HG03342 (cell line): ENCODE results near the gene TMEM53.

Experiments used
- ATAC-seq: cut with Tn5 transposase; IDR thresholded peaks from one replicate; pipeline ENCODE4 v1.9.1; 2021; ENCODE audit warnings: mild to moderate bottlenecking, moderate library complexity; ENCODE audit not compliant: unreplicated experiment

TMEM53 gene

DNA sequence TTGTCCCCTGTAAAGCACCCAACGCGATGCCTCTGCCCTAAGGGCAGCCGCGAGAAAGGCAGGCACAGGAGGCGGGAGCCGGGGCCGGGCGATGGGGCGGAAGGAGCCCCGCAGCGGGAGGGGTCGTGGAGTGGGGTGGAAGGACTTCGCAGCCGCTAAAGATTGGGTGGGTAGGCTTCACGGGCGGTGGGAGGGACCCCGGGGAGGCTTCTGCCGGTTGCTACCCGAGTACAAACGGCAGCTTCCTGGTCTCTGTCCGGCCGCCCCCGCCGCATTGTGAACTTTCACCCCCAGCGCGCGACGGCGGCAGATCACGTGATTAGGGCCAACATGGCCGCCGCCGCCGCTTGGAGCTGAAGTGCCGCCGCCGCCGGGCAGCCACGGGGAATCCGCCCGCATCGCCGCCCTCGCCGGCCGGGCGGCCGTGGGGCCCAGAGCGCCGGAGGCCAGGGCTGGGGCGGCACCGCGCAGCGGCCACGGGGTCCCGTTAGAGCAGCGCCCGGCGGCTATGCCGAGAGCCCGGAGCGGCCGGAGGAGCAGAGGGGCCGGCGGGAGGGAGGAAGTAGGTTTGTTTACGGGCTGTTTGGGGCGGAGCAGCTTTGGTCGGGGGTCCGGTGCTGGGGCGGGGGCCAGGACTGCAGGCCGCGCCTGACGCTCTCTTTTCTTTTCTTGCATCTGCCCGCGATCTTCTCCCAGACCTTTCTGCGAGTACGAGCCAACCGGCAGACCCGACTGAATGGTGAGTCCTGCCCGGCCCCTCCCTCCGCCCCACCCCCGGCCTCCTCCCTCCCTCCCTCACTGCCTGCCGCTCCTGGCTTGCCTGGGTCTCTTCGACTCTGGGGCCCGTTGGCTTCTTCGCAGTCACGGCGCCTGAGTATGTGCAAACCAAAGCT, 42.4 kb downstream of the TMEM53 start:
- peak; percentile 69 for ATAC-seq

DNA sequence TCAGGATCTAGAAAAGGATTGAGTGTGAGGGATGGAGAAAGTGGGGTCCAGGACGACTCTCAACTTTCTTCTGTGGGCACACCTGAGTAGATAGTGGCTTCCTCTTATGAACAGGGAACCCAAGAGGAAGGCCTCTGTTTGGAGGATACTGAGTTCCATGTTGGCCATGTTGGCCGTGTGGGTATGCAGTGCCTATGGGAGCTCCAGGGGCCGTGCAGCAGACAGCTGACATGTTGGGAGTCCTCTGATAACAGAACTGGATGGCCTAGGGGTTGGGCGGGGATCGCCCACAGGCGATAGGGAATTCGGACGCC, 43.0 kb downstream of the TMEM53 start:
- ATAC-seq: peak; percentile 17

DNA sequence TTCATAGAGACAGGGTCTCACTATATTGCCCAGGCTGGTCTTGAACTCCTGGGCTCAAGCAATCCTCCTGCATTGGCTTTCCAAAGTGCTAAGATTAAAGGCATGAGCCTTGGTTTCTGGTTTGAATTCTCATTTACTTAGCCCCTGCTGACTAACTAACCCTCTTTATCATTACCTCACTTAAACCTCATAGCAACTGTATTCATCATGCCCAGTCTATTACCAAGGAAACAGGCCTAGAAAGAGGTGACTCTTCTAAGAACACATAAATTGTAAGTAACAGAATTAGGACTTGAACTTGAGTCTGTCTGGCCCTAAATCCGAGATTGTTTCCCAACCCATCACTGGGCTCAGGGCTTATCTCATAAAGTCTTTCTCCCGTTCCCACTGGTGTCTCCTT, 44.2 kb downstream of the TMEM53 start:
- ATAC-seq: no peak

DNA sequence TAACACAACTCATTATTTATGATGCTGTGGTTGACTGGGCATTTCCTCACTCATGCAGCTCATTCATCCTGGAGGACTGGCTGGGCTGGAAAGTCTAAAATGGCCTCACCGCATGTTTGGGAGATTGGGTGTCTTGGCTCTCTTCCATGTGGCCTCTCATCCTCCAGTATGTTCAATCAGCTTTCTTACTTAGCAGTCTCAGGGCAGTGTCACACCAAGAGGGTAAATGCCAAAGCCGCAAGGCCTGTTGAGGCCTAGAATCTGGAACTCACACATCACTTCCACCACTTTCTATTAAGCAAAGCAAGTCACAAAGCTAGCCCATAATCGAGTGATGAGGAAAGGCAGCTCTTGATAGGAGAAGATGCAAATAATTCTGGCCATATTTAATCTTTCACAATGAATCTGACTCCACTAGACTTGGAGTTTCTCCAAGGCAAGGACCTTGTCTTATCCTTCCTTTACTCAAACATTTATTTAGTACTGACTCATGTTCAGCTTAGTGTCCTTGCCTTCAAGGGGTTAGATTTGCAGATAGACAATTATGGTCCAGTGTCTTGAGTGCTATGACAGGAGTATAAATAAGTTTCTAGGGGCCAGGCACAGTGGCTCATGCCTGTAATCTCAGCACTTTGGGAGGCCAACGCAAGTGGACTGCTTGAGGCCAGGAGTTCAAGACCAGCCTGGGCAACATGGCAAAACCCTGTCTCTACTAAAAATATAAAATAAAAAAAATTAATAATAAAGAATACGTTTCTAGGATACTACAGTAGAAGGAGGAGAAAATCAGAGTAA, 45.1 kb downstream of the TMEM53 start:
- no peak for ATAC-seq

DNA sequence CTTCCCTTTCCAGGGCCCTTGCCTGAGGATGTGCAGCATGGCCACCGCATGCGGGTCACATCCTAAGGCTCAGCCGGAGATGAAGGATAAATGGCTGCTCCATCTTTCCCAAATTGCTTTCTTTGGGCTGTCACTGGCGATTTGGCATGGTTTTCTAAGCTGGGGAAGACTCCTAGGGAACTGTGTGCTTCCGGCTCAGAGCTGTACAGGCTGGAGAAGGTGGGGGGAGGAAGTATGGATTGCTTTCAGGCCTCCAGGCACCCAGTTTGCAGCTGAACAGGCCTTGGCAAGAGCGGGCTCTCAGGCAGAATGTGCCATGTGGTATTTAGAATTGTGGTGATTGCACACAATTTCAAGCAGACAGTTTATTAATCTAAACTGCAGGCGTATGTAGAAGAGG, 48.9 kb downstream of the TMEM53 start:
- ATAC-seq: no peak

DNA sequence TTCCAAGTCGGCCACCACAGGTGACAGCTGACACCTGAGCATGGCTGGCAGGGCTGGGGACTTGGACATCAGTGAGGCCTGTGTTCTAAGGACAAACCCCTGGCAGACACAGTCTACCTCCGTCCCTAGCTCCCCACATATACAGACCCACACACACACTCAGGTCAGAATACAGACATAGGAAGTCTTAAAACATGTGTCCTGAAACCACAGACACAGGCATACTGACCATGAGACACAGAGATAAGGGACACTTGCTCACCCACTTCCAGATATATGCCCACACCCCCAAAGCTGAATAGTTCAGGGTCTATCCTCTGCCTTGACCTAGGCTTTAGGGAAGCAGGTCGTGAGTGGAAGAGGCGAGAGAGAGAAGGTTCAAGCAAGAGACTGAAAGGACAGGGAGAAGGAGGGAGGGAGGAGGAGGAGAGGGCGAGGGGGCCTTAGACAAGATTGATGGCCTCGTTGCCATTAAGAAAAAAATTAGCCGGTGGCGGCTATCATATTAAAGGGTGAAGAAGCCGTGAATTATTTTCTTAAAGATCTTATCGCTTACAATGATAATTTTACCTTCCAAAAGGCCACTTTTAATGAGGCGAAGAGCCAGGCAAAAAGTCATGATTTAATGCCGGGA, 49.9 kb downstream of the TMEM53 start:
- ATAC-seq: no peak

DNA sequence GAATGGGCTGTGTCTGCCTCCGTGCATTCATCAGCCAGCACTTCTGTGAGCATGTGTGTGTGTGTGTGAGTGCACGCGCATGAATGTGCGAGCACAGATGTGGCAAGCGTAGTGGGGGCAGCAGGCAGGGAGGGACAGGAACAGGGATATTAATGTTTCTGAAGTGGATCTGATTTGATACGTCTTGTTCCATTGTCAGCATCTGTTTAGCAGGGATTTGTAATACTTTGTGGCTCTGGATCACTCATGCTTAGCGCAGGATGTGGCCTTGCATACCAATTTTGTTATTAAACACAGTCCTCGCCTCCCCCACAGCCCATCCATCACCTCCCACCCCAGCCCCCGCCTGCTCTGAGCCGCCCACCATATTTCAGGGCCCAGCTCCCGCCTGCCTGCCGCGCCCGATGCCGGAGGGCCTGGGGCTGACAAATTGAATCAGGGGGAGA, 52.4 kb downstream of the TMEM53 start:
- ATAC-seq: no peak

DNA sequence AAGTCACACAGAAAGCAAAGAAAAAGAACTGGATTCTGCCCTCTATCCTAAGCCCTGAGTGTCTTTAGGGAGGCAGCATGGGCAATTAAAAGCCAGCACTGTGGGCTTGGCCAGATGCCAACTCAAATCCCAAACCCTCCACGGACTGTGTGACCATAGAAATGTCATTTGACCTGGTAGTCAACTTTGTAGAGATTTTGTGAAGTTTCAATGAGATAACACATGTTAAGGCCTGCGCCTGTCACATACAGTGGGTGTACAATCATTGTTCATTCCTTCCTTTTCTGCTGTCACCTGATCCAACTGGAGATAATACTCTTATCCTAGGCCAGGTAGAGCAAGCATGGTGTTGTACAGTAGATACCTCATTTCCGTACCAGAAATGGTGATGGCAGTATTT, 54.2 kb downstream of the TMEM53 start:
- no peak for ATAC-seq

DNA sequence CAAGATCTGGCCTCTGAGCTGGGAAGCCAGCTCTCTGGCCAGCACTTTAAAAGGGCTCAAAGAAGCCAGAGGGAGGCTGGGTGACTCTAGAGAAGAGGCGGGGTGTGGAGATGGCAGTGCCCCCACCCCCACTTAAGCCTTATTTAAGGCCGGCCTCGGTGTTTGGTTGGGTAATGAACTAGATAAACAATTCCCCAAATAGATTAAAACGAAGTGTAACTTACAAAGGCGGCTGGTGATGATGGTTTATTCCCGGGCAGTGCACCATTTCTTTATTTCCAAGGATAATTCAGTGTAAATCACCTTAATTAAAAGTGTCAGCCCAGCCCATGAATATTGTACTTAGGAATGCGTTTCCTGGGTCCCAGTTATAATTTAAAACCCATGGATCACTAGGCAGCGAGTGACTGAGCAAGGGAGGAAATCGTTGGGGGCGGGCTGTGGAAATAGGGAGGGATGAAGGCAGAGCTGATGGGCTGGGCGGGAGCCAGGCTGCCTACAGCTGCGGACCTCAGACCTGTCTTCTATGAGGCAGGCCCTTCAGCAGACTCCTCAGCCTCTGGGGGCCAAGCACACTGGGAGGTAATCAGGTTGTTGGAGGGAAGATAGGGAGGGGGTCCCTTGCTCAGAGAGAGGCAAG, 54.9 kb downstream of the TMEM53 start:
- no peak for ATAC-seq

DNA sequence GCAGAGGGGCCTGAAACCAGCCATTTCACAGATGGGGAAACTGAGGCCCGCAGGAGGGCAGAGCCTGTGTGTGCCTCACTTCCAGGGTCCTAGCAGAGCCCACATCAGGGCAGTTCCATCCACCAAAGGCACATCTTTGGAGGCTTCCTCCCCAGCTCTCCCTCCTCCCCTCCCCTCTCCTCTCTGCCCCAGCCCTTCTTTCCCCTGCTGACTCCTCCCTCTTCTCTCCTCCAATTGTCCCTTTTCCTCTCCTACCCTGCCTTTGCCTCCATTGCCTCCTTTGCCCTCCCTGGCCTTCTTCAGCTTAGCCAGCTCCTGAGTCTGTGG, 56.6 kb downstream of the TMEM53 start:
- ATAC-seq: no peak

DNA sequence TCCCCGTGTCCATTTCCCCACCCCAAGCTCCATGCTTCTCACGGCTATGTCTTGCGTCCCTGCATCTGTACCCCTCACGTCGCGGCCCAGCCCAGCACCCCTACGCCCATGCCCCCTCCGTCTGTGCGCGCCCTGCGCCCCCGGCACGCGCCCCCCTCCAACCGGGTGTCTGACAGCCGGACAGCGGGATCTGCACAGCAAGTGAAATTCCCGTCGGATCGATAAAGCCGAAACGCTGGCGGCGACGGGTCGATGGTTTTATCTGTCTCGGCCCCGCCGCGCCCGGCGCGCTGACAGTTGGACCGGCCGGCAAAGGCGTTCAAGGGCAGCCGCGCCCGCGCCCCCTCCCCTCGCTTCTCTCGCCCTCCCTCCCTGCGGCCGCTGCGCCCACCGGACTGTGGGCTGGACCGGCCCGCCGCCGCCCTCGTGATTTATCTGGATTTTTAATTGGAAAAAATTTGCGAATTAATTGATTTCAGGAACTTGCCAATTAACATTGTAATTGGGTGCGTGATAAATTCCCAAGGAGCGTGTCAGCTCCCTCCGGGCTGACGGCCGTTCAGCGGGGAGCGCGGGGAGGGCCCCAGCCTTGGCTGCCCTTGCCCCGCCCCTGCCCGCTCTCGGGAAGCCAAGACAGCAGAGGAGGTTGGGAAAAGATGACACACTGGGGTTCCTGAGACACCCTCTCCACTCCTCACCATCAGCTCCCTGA, 57.1 kb downstream of the TMEM53 start:
- ATAC-seq: no peak

DNA sequence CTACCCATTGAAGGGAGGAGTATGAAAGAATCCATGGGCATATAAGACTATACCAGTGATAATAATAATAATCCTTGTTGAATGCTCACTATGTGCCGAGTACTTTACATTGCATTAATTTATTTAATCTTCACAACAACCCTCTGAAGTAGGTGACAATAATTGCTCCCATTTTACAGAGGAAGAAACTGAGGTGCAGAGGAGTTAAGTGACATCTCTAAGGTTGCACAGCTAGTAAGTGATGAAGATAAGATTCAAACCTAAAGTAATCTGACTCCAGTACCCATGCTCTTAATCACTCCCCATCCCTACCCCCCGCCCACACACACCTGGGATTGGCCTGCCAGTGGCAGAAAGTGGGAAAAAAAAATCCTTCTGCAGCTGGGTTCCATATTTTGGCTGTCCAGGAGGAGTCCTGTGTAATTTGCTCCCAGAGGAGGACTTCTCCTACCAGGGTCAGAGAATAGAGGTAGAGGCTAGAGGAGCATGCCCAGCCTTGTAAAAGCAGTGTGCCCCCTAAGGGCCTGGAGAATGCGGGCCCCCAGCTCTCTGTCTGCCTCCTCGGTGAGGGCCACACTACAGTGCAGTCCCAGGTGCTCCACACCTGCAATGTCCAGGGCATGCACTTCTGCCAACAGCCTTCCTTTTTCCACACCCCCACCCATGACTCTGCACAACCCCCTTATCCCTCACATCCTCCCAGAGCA, 57.8 kb downstream of the TMEM53 start:
- ATAC-seq: no peak

DNA sequence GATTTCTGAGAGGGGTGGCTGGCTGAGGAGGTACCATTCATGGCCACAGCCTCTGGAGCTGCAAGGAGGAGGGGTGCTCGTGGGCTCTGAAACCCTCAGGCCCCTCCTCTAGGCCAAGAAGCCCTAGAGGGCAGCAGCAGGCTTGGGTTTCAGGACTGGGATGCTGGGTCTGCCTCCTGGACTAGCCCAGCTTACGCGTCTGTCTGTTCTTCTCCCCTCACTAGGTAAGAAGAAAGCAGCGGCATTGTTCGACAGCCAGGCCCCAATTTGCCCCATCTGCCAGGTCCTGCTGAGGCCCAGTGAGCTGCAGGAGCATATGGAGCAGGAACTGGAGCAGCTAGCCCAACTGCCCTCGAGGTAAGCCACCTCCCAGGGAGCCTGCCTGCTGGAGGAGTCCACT, 60.3 kb downstream of the TMEM53 start:
- no peak for ATAC-seq

DNA sequence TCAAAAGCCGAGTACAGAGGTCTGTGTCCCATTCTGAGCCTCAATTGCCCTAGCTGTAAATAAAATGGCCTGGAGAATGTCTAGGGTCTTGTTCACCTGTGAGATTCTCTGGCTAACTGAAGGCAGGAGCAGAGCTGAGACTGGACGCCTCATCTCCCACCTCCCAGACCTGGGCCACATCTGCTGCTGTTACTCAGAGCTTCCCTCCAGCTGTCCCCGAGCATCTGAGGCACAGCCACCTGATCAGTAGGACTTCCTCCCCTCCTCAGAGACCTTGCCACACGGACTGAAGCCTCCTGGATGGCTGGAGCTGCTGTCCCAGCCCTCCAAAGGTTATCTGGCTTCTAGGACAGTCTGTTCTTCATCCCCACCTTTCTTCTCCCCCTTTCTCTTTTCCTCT, 62.4 kb downstream of the TMEM53 start:
- ATAC-seq: no peak

DNA sequence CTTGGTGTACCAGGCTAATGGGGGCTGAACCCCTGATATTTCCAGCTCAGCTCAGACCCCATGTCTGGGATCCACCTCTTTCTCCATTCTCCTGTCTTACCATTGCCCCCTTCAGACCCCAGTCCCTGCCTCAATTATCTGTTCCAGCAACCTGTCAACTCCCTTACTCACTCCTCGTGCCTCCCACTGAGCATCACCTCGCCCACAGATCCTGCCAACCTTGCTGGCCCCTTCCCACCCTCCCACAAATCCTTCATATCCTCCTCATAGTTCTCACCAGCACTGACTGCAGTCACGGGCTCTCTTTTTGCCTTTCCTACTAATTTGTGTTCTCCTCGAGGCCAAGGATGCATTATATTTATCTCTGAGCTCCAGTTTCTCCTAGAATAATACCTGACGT, 62.9 kb downstream of the TMEM53 start:
- ATAC-seq: no peak

DNA sequence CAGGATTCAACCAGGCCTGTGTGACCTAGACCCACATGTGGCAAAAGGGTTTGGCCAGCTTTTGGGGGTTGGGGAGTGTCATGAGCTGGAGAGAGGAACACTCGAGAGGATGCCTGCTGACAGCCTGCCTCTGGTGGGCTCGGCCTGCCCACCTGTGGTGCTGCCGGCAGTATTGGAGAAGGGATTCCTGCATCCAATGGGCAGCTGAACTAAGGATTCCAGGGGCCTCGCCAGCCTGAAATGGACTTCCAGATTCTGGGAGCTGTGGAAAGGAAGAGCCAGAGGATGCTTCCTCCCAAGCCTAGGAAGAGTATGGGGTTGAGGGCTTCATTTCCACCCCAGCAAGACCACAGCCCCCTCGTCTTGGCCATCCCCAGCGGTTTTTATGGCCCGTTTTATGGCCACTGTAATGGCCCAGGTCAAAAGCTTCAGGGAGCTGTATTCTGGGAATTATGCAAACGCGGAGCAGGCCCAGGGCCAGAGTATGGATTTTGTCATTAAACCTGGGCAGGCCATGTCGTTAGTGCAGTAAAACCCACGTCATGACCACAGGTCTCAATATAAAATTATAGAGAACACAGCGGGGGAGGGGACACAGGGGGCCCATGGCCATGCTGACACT, 63.6 kb downstream of the TMEM53 start:
- no peak for ATAC-seq

DNA sequence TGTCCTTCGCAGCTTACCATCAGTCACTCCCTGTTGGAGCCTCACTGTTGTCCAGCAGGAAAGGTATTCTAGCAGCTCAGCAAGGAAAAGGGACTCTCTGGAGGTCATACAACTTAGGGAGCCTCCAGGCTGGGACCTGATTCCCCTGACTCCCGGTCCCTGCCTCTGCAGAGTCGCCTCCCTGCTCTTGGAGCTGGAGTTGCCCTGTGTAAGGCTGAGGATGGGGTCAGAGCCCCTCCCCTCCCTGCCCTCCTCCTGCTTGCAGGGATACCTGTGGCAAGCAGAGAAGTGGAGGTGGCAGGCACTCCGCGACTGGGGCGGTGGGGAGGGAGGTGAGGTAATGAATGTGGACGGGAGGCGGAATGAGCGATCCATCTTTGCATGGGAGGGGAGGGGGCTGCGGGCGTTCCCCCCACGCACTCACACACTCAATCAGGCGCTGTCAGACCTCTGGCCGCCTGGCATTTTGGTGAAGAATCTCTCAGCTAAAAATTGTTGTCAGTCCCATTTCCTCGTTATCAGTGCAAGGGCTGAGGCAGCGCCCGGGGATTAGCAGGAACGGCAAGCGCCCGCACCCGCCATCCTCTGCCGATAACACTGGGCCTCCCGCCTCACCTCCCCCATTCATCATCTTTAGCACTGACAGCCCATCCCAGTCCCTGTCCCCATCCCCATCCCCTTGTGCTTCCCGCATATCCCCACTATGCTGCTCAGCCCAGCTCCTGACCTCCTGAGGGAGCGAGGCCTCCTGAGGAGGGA, 64.3 kb downstream of the TMEM53 start:
- no peak for ATAC-seq

DNA sequence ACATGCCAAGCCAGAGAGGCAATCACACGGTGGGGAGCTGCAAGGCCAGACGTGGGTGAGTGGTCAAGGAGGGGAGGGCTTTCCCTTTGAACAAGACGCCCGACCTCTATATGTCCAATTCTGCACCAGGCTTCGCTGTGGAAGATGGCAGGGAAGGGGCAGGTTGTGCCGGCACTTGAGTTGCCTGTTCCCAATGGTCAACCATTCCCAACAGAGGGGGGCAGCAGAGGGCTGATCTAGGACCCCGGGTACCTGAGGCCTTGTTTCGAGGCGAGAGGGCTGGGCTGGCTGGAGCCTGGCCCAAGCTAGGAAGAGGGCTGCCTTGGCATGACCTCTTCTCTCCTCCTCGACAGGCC, 64.9 kb downstream of the TMEM53 start:
- ATAC-seq: no peak

DNA sequence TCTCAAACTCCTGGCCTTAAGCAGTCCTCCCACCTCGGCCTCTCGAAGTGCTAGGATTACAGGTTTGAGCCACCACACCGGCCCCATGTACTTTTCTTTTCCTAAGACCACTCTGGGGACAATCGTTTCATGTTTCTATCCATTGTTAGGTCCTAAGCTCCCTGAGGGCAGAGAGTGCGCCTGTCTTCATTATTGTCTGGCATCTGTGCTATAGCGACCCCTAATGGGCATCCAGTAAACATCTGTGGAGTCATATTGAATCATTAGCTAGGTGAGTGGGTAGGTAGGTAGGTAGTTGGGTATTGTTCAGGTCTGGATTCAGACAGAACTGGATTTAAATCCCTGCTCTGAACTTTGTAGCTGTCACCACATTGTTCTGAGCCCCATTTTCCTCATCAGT, 66.1 kb downstream of the TMEM53 start:
- no peak for ATAC-seq
